Nephron (organoid): Measurements from ENCODE around the gene SHISAL1.

ENCODE experiments used
- H3K27ac Mint-ChIP-seq, 3 experiments: 2 replicates each; pipeline ENCODE4 v1.8.0; 2020; ENCODE audit warnings: mixed read lengths in 3 of 3, mild to moderate bottlenecking in 2 of 3, moderate library complexity in 1 of 3
- H3K27me3 Mint-ChIP-seq: 2 replicates; pipeline ENCODE4 v1.8.0; 2021; ENCODE audit warnings: low read depth, mild to moderate bottlenecking, moderate library complexity, mixed read lengths
- H3K36me3 Mint-ChIP-seq: 2 replicates; pipeline ENCODE4 v1.8.0; 2020; ENCODE audit warnings: low read depth, mixed read lengths
- H3K4me1 Mint-ChIP-seq: 2 replicates; pipeline ENCODE4 v1.8.0; 2020; ENCODE audit warnings: mixed read lengths
- H3K4me3 Mint-ChIP-seq, 3 experiments: 2 replicates each; pipeline ENCODE4 v1.8.0; 2020; ENCODE audit warnings: mild to moderate bottlenecking in 3 of 3, mixed read lengths in 3 of 3, moderate library complexity in 2 of 3
- H3K9me3 Mint-ChIP-seq: 2 replicates; pipeline ENCODE4 v1.8.0; 2020; ENCODE audit warnings: mixed read lengths
- TF ChIP-seq, protein P1 (sequence below), 3 experiments: fragments of 200-600 bp; sonication (generic); IDR thresholded peaks; one replicate each; pipeline ENCODE4 v1.5.0; 2021; ENCODE audit warnings: antibody characterized with exemption in 3 of 3; ENCODE audit not compliant: unreplicated experiment in 3 of 3

The SHISAL1 gene

DNA sequence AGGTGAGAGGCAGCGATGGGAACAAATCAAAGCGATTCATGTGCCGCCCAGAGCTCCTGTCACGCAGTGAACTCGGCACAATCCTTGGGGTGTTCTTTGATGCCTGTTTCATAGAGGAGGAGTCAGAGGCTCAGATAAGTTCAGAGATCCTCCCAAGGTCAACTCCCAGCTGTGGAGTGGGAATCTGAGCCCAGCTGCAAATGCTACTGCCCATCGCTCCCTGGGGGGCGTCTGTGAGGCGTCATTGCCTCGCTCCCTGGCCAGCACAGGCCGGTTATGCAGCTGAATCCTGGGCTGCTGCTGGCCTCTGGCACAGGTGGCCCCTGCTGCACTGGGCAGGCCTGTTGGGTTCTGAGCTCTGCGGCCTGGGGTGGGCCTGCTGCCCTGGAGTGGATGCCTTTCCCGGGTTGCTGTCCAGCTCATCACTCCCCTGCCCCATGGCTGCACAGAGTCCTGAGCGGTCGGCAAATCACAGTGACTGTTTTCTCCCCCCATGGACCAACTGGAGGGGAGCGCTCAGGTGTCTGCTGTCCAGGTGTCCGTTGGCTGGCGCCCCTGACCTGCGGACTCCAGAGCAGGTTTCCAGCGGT is 36.3 kb upstream of the SHISAL1 start:
- Mint-ChIP-seq H3K36me3 (no peaks in the 10 kb centered on the region), H3K4me3 (no peak overlapping the region), H3K27me3 (peaks cover 25% of the 10 kb centered on the region), H3K9me3 (no peaks in the 10 kb centered on the region), H3K4me1 (peaks cover 43% of the 10 kb centered on the region), H3K27ac (no peak overlapping the region)
- TF ChIP-seq, protein P1, sequence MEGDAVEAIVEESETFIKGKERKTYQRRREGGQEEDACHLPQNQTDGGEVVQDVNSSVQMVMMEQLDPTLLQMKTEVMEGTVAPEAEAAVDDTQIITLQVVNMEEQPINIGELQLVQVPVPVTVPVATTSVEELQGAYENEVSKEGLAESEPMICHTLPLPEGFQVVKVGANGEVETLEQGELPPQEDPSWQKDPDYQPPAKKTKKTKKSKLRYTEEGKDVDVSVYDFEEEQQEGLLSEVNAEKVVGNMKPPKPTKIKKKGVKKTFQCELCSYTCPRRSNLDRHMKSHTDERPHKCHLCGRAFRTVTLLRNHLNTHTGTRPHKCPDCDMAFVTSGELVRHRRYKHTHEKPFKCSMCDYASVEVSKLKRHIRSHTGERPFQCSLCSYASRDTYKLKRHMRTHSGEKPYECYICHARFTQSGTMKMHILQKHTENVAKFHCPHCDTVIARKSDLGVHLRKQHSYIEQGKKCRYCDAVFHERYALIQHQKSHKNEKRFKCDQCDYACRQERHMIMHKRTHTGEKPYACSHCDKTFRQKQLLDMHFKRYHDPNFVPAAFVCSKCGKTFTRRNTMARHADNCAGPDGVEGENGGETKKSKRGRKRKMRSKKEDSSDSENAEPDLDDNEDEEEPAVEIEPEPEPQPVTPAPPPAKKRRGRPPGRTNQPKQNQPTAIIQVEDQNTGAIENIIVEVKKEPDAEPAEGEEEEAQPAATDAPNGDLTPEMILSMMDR (IDR thresholded peaks at IDR 0.05; ENCODE audit: unreplicated experiment in 3 of 3) = no peak

DNA sequence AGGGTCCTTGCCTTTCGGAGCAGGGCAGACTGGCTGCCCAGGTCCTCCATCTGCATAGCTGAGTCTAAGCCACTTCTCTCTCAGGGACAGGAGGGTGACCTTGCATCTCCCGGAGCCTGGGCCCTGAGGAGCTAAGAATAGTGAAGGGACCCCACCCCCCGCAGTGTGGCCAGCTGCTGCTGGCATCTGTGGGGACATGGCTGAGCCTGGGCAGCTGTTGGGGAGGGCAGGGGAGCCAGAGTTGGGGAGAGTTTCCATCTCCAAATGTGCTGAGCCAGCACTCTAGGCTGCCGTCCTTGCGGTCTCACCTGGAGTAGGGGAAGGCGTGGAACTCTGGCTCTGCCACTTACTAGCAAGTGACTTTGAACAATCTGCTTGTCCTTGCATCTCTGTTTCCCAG is 34.8 kb upstream of the SHISAL1 start:
- Mint-ChIP-seq H3K4me3 (no peak overlapping the region), H3K4me1 (peaks cover 43% of the 10 kb centered on the region), H3K9me3 (no peaks in the 10 kb centered on the region), H3K27me3 (peaks cover 24% of the 10 kb centered on the region), H3K27ac (no peak overlapping the region), H3K36me3 (no peaks in the 10 kb centered on the region)
- TF ChIP-seq, protein P1 (IDR thresholded peaks at IDR 0.05; ENCODE audit: unreplicated experiment in 3 of 3) = no peak

DNA sequence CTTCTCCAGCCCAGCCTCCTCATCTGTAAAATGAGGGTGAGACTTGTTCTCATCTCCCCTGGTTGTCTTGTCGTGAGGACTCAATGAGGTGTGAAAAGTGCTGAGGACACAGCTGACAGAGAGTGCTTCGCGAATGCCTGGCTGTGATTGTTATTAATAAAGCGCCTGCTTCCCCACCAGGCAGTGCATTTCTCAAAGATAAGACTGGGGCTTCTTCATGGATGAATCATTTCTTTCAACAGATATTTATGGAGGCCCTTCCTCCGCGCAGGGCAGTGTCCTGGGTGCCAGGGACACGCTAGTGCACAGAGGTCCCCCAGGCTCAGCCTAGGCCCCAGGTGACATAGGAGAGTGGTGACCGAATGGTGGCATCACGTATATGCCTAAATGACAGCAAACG is 34.3 kb upstream of the SHISAL1 start:
- no peaks in the 10 kb centered on the region for H3K9me3 Mint-ChIP-seq
- no peak overlapping the region for H3K27ac Mint-ChIP-seq
- H3K36me3 Mint-ChIP-seq = no peaks in the 10 kb centered on the region
- peaks cover 43% of the 10 kb centered on the region for H3K4me1 Mint-ChIP-seq
- TF ChIP-seq, protein P1 (IDR thresholded peaks at IDR 0.05; ENCODE audit: unreplicated experiment in 3 of 3) = no peak
- H3K27me3 Mint-ChIP-seq = peaks cover 24% of the 10 kb centered on the region
- H3K4me3 Mint-ChIP-seq = peak overlapping the region in 1 of 3 experiments; percentile 4

DNA sequence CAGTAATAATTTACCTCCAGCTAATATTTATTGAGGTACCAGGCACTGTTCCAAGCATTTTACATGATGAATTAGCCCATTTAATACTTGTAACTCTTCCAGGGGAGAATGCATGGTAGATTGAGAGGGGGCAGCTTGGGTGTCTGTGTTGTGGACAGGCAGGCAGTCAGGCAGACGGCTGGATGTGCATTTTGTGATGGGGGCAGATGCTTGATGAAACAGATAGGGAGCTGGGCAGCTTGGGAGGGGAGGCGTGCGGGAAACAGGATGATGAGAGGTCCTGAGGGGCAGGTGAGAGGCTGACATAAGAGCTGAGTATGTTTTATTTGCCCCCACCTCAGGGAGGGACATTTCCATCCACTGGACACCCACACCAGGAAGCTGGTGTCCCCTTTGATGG is 33.1 kb upstream of the SHISAL1 start:
- Mint-ChIP-seq H3K36me3 (no peaks in the 10 kb centered on the region), H3K9me3 (no peaks in the 10 kb centered on the region), H3K27me3 (peaks cover 27% of the 10 kb centered on the region), H3K4me3 (no peak overlapping the region), H3K27ac (no peak overlapping the region), H3K4me1 (peaks cover 40% of the 10 kb centered on the region)
- TF ChIP-seq, protein P1 (IDR thresholded peaks at IDR 0.05; ENCODE audit: unreplicated experiment in 3 of 3) = no peak

DNA sequence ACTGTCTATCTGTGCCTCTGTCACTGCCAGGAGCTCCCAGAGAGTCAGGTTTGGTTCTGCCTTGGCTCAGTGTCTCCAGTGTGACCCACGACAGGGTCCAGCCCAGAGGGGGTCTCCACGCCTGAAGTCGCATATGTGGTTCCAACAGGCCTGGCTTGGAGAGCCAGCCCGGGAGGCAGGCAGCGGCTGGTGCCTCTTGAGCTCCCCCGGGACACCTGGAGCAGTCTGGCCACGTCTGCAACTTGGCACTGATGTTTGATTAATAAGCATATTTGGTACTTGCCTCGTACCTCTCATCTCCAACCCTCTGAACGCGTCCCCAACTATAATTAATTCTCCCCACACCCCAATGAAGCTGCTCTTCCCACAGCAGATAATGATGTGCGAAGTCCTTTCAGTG is 31.7 kb upstream of the SHISAL1 start:
- H3K36me3 Mint-ChIP-seq = no peaks in the 10 kb centered on the region
- H3K27me3 Mint-ChIP-seq = peaks cover 27% of the 10 kb centered on the region
- TF ChIP-seq, protein P1 (IDR thresholded peaks at IDR 0.05; ENCODE audit: unreplicated experiment in 3 of 3) = no peak
- peaks cover 33% of the 10 kb centered on the region for H3K4me1 Mint-ChIP-seq
- H3K27ac Mint-ChIP-seq = no peak overlapping the region
- H3K9me3 Mint-ChIP-seq = no peaks in the 10 kb centered on the region
- no peak overlapping the region for H3K4me3 Mint-ChIP-seq

DNA sequence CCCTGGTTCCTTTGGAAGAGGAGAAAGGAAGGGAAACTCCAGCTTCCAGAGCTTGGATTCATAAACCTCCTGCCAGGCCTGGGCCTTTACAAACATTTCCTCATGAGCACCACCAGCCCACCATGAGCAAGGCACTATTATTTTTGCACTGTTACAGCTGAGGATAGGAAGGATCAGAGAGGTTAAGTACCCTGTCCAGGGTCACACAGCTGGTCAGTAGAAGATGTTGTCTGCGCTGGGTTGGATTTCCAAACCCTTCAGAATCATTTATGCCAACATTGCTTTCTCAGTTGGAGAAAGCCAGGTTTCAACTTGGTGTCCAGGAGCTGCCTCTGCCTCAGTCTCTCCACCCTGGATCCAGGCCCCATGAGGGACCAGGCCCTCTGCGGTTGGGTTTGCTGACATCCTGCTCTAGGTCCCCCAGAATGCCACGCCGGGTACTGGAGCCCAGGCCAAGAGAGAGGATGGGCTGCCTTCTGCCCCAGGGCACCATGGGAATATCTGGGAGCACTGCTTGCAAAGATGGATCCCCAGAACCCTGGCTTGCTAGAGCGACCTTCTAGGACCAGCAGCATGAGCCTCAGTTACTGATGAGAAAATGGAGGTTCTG is 29.7 kb upstream of the SHISAL1 start:
- no peaks in the 10 kb centered on the region for H3K9me3 Mint-ChIP-seq
- H3K4me3 Mint-ChIP-seq = no peak overlapping the region
- TF ChIP-seq, protein P1 (IDR thresholded peaks at IDR 0.05; ENCODE audit: unreplicated experiment in 3 of 3) = no peak
- H3K36me3 Mint-ChIP-seq = no peaks in the 10 kb centered on the region
- H3K4me1 Mint-ChIP-seq = peaks cover 22% of the 10 kb centered on the region
- peak overlapping the region; percentile 46 to 76 (median 75) for H3K27ac Mint-ChIP-seq
- peaks cover 29% of the 10 kb centered on the region for H3K27me3 Mint-ChIP-seq
